IMR-90 (cell line): ENCODE data around the gene DDI2. TPM values are rescaled to one million over a fixed set of nuclear protein-coding genes. Genes with fewer than 3 reads are reported as not detected.

ENCODE experiments used
- ATAC-seq: fragments of 200-7000 bp; cut with Tn5 transposase; 2 replicates; pipeline ENCODE4 v1.9.1; 2020; ENCODE audit warnings: low read depth, mild to moderate bottlenecking, moderate library complexity
- BruUV-seq: library from RNA; stranded (reverse); fragments of 400-500 nt; replicated peaks from 2 replicates; lab custom pipeline; 2021; lab: Mats Ljungman, UMichigan
- CTCF ChIA-PET: fragments of 300-600 bp; formaldehyde crosslinking; extraction: SDS; loops from one replicate; lab custom pipeline; 2021; ENCODE audit warnings: antibody characterized with exemption; lab: Yijun Ruan, JAX
- POLR2A ChIA-PET: fragments of 300-600 bp; sonication (Branson Sonifier 250); formaldehyde crosslinking; loops from one replicate; lab custom pipeline; 2022; ENCODE audit warnings: antibody characterized with exemption; ENCODE audit not compliant: unreplicated experiment; lab: Charles Lee
- DNase-seq: peaks from one replicate; pipeline ENCODE4 v3.0.0; 2013
- H2AFZ ChIP-seq: replicated peaks from 2 replicates; pipeline ENCODE3; 2013; ENCODE audit warnings: low read length, mild to moderate bottlenecking; ENCODE audit not compliant: poor library complexity
- H2AK5ac ChIP-seq: 2 replicates; pipeline ENCODE4 v1.6.1; 2013; ENCODE audit warnings: low read depth, low read length, inconsistent platforms
- H2AK9ac ChIP-seq: replicated peaks from 2 replicates; pipeline ENCODE3; 2013; ENCODE audit warnings: mild to moderate bottlenecking, low read depth, low read length, moderate library complexity; ENCODE audit not compliant: poor library complexity
- H2BK120ac ChIP-seq: 2 replicates; pipeline ENCODE4 v1.6.1; 2013; ENCODE audit warnings: low read depth, low read length, inconsistent platforms
- H2BK15ac ChIP-seq: 3 replicates; pipeline ENCODE4 v1.6.1; 2013; ENCODE audit warnings: low read depth, low read length, inconsistent platforms
- H2BK20ac ChIP-seq: 2 replicates; pipeline ENCODE4 v1.6.1; 2013; ENCODE audit warnings: low read depth, mild to moderate bottlenecking, inconsistent platforms, low read length, moderate library complexity
- H2BK5ac ChIP-seq: 2 replicates; pipeline ENCODE4 v1.6.1; 2013; ENCODE audit warnings: mild to moderate bottlenecking, low read depth, low read length, inconsistent platforms; ENCODE audit not compliant: poor library complexity, severe bottlenecking
- H3K14ac ChIP-seq: replicated peaks from 2 replicates; pipeline ENCODE4 v1.6.1; 2013; ENCODE audit warnings: low read depth, low read length, inconsistent platforms
- H3K18ac ChIP-seq: 2 replicates; pipeline ENCODE4 v1.6.1; 2013; ENCODE audit warnings: low read depth, low read length, control low read depth
- H3K23ac ChIP-seq: 2 replicates; pipeline ENCODE4 v1.6.1; 2013; ENCODE audit warnings: low read depth, low read length, inconsistent platforms
- H3K27ac ChIP-seq: 2 replicates; pipeline ENCODE4 v1.5.1; 2013; ENCODE audit warnings: mild to moderate bottlenecking, control low read depth, low read length; ENCODE audit not compliant: insufficient read depth
- H3K27me3 ChIP-seq: 2 replicates; pipeline ENCODE4 v1.6.1; 2013; ENCODE audit warnings: low read length; ENCODE audit not compliant: control insufficient read depth, insufficient read depth
- H3K36me3 ChIP-seq: 2 replicates; pipeline ENCODE4 v1.6.1; 2013; ENCODE audit warnings: low read length, mixed read lengths; ENCODE audit not compliant: control insufficient read depth, insufficient read depth
- H3K4ac ChIP-seq: 2 replicates; pipeline ENCODE4 v1.6.1; 2013; ENCODE audit warnings: low read depth, low read length, inconsistent platforms
- H3K4me1 ChIP-seq: 2 replicates; pipeline ENCODE4 v1.6.1; 2013; ENCODE audit warnings: low read length, mixed read lengths; ENCODE audit not compliant: control insufficient read depth, insufficient read depth
- H3K4me2 ChIP-seq: 2 replicates; pipeline ENCODE4 v1.6.1; 2013; ENCODE audit warnings: low read depth, mild to moderate bottlenecking, control low read depth, low read length, moderate library complexity
- H3K4me3 ChIP-seq: 2 replicates; pipeline ENCODE4 v1.5.1; 2013; ENCODE audit warnings: low read depth, mild to moderate bottlenecking, control low read depth, low read length, moderate library complexity; ENCODE audit not compliant: insufficient read depth
- H3K56ac ChIP-seq: 2 replicates; pipeline ENCODE4 v1.6.1; 2013; ENCODE audit warnings: low read length, inconsistent platforms; ENCODE audit not compliant: insufficient read depth; ENCODE audit errors: extremely low read depth
- H3K79me1 ChIP-seq, 2 experiments: 2 replicates each; pipeline ENCODE4 v1.6.1; 2013; ENCODE audit warnings: low read length in 2 of 2, inconsistent platforms in 1 of 2, low read depth in 1 of 2
- H3K9ac ChIP-seq: 2 replicates; pipeline ENCODE4 v1.6.1; 2013; ENCODE audit warnings: low read depth, low read length, control low read depth
- H3K9me1 ChIP-seq: 2 replicates; pipeline ENCODE4 v1.6.1; 2013; ENCODE audit warnings: low read length, inconsistent platforms; ENCODE audit not compliant: insufficient read depth
- H3K9me3 ChIP-seq: 2 replicates; pipeline ENCODE4 v1.6.1; 2013; ENCODE audit warnings: low read length; ENCODE audit not compliant: control insufficient read depth, insufficient read depth
- H4K20me1 ChIP-seq: 2 replicates; pipeline ENCODE4 v1.6.1; 2013; ENCODE audit warnings: low read length, inconsistent platforms; ENCODE audit not compliant: insufficient read depth
- H4K5ac ChIP-seq: 2 replicates; pipeline ENCODE4 v1.6.1; 2013; ENCODE audit warnings: mild to moderate bottlenecking, low read depth, low read length, control low read depth
- H4K8ac ChIP-seq, 2 experiments: 2 replicates each; pipeline ENCODE4 v1.6.1; 2013; ENCODE audit warnings: low read depth in 2 of 2, low read length in 2 of 2, control low read depth in 1 of 2, inconsistent platforms in 1 of 2
- H4K91ac ChIP-seq: 2 replicates; pipeline ENCODE4 v1.6.1; 2013; ENCODE audit warnings: low read depth, low read length, inconsistent platforms; ENCODE audit not compliant: insufficient read depth
- BHLHE40 ChIP-seq: fragments of 150-350 bp; IDR thresholded peaks from 2 replicates; pipeline ENCODE4 v1.6.1; 2016; ENCODE audit warnings: mild to moderate bottlenecking, low read depth, low read length
- CEBPB ChIP-seq: IDR thresholded peaks from 2 replicates; pipeline ENCODE4 v1.6.1; 2012; ENCODE audit warnings: low read depth, low read length, improper control_type of control experiment
- CHD1 ChIP-seq: IDR thresholded peaks from 2 replicates; pipeline ENCODE4 v1.6.1; 2012; ENCODE audit warnings: low read depth, low read length, improper control_type of control experiment
- CTCF ChIP-seq: conservative IDR thresholded peaks from 2 replicates; pipeline ENCODE4 v1.5.1; 2012; ENCODE audit warnings: mild to moderate bottlenecking, low read depth, low read length, improper control_type of control experiment
- FOS ChIP-seq: fragments of 150-350 bp; IDR thresholded peaks from 2 replicates; pipeline ENCODE4 v1.6.1; 2016; ENCODE audit warnings: low read depth, low read length
- MAFK ChIP-seq: IDR thresholded peaks from 2 replicates; pipeline ENCODE4 v1.6.1; 2012; ENCODE audit warnings: low read depth, low read length, improper control_type of control experiment
- MAZ ChIP-seq: IDR thresholded peaks from 2 replicates; pipeline ENCODE4 v1.6.1; 2012; ENCODE audit warnings: low read depth, mild to moderate bottlenecking, low read length, improper control_type of control experiment, moderate library complexity, borderline replicate concordance
- MXI1 ChIP-seq: IDR thresholded peaks from 2 replicates; pipeline ENCODE4 v1.6.1; 2012; ENCODE audit warnings: low read depth, mild to moderate bottlenecking, low read length, moderate library complexity, borderline replicate concordance
- NFE2L2 ChIP-seq: fragments of 150-350 bp; IDR thresholded peaks from 2 replicates; pipeline ENCODE4 v1.6.1; 2016; ENCODE audit warnings: low read depth, mild to moderate bottlenecking, low read length
- POLR2A ChIP-seq: IDR thresholded peaks from 2 replicates; pipeline ENCODE4 v1.6.1; 2012; ENCODE audit warnings: mild to moderate bottlenecking, low read depth, low read length
- RAD21 ChIP-seq: IDR thresholded peaks from 2 replicates; pipeline ENCODE4 v1.6.1; 2012; ENCODE audit warnings: low read length, improper control_type of control experiment
- RCOR1 ChIP-seq: IDR thresholded peaks from 2 replicates; pipeline ENCODE4 v1.6.1; 2012; ENCODE audit warnings: mild to moderate bottlenecking, low read length, improper control_type of control experiment; ENCODE audit not compliant: insufficient replicate concordance
- RFX5 ChIP-seq: IDR thresholded peaks from 2 replicates; pipeline ENCODE4 v1.8.0; 2012; ENCODE audit warnings: low read depth, mild to moderate bottlenecking, low read length, moderate library complexity
- SMC3 ChIP-seq: fragments of 150-350 bp; IDR thresholded peaks from 2 replicates; pipeline ENCODE4 v1.6.1; 2016; ENCODE audit warnings: low read depth, mild to moderate bottlenecking, antibody characterized with exemption, low read length, moderate library complexity
- WGBS, 2 experiments: methylation state at CpG; one replicate each; pipeline versions ENCODE4 v1.1.5 to v1.1.7; 2013; ENCODE audit warnings: missing lambda C conversion rate in 2 of 2; ENCODE audit not compliant: insufficient read length in 1 of 2; ENCODE audit errors: extremely low coverage in 2 of 2; 5-methylcytosine and 5-hydroxymethylcytosine counted together
- dilution Hi-C: fragments of 300-500 bp; cut with HindIII; formaldehyde crosslinking; loops from one replicate; pipeline ENCODE4 v1.14.3; 2018; ENCODE audit warnings: low sequenced_read_pairs; ENCODE audit not compliant: unreplicated experiment
- in situ Hi-C: fragments of 300-500 bp; cut with MboI; formaldehyde crosslinking; loops from 3 replicates; pipeline ENCODE4 v1.14.3; 2019; ENCODE audit warnings: low sequenced_read_pairs, inconsistent platforms, mixed read lengths
- intact Hi-C: fragments of 100-400 bp; cut with micrococcal nuclease; formaldehyde crosslinking; loops from 2 replicates; pipeline ENCODE4 v1.10.0; 2022
- polyA plus RNA-seq, 3 experiments: library from polyadenylated mRNA; depleted of rRNA; stranded (reverse); fragments of >200 nt; gene quantifications; 2 replicates each; pipeline ENCODE4 v1.2.3, GENCODE V29; 2012; ENCODE audit warnings: low replicate concordance in 1 of 3
- total RNA-seq: library from RNA; depleted of rRNA; stranded (reverse); fragments of >200 nt; gene quantifications from 2 replicates; pipeline ENCODE4 v1.2.3, GENCODE V29; 2012
- TF ChIP-seq, protein P1 (sequence below): fragments of 150-350 bp; IDR thresholded peaks from 2 replicates; pipeline ENCODE4 v1.6.1; 2016; ENCODE audit warnings: low read depth, mild to moderate bottlenecking, low read length, moderate library complexity, borderline replicate concordance
- TF ChIP-seq, protein P2 (sequence below): fragments of 150-350 bp; IDR thresholded peaks from 2 replicates; pipeline ENCODE4 v1.6.1; 2017; ENCODE audit warnings: mild to moderate bottlenecking, antibody characterized with exemption, low read length, low read depth

The DDI2 gene
- total and polyA plus RNA-seq, 2 of the 4 experiments (the other 2 are of a cell fraction), result 6.0 to 13.4 TPM

- Histone ChIP-seq H3K79me1 (peaks cover 20 to 23% of the 10 kb centered on the region in 2 experiments; a peak in 3 of 4 replicates), H4K20me1 (no peaks in the 10 kb centered on the region; the same call in 1 of the 2 replicates), H2BK120ac (no peak overlapping the region), H2AK5ac (no peak overlapping the region), H3K4me3 (no peak overlapping the region), H2BK5ac (no peak overlapping the region), H4K91ac (no peak overlapping the region), H3K4me2 (no peak overlapping the region), H3K4me1 (no peaks in the 10 kb centered on the region), H4K5ac (no peak overlapping the region), H3K4ac (no peak overlapping the region), H2AFZ (no peak overlapping the region), H3K18ac (no peak overlapping the region), H3K36me3 (peaks cover 16% of the 10 kb centered on the region), H2BK20ac (no peak overlapping the region), H2BK15ac (no peak overlapping the region), H4K8ac (no peak overlapping the region), H3K9me1 (peaks cover 3% of the 10 kb centered on the region; the same call in 1 of the 2 replicates), H3K27ac (no peak overlapping the region), H3K9me3 (no peaks in the 10 kb centered on the region), H3K56ac (no peak overlapping the region), H3K9ac (no peak overlapping the region), H3K27me3 (no peaks in the 10 kb centered on the region), H3K23ac (no peak overlapping the region), H3K14ac (no peak overlapping the region), H2AK9ac (no peak overlapping the region)
- WGBS, 2 experiments, result 100% methylated on average over 2 of the region's 3 CpGs; no CpG with 5 or more reads in 1 of the 2 experiments
- no peak for TF ChIP-seq CHD1
- TF ChIP-seq RAD21, result no peak
- no peak for TF ChIP-seq CTCF
- no peak for TF ChIP-seq RCOR1
- no peak for TF ChIP-seq CEBPB
- TF ChIP-seq SMC3, result no peak
- TF ChIP-seq, protein P1, sequence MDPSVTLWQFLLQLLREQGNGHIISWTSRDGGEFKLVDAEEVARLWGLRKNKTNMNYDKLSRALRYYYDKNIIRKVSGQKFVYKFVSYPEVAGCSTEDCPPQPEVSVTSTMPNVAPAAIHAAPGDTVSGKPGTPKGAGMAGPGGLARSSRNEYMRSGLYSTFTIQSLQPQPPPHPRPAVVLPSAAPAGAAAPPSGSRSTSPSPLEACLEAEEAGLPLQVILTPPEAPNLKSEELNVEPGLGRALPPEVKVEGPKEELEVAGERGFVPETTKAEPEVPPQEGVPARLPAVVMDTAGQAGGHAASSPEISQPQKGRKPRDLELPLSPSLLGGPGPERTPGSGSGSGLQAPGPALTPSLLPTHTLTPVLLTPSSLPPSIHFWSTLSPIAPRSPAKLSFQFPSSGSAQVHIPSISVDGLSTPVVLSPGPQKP, result no peak
- no peak for TF ChIP-seq FOS
- no peak for TF ChIP-seq MXI1
- no peak for TF ChIP-seq POLR2A
- TF ChIP-seq MAZ, result no peak
- TF ChIP-seq BHLHE40, result no peak
- no peak for TF ChIP-seq MAFK
- TF ChIP-seq NFE2L2, result no peak
- TF ChIP-seq, protein P2, sequence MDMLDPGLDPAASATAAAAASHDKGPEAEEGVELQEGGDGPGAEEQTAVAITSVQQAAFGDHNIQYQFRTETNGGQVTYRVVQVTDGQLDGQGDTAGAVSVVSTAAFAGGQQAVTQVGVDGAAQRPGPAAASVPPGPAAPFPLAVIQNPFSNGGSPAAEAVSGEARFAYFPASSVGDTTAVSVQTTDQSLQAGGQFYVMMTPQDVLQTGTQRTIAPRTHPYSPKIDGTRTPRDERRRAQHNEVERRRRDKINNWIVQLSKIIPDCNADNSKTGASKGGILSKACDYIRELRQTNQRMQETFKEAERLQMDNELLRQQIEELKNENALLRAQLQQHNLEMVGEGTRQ, result no peak
- no peak for TF ChIP-seq RFX5
- in situ Hi-C loops (no loop called here), intact Hi-C loops (loop anchor here (5.0 kb wide), 1 partner anchor 33 kb away; no protein-coding TSS in a partner anchor), dilution Hi-C loops (no loop called here)
- BruUV-seq, result no TSS peak
- DNase-seq, result no peak
- no peak for ATAC-seq
- ChIA-PET CTCF (interaction anchor here (0.6 kb wide), 1 partner anchor 11 kb away, joined by 6 read pairs; no protein-coding TSS in a partner anchor), POLR2A (no interaction called here)
These were observed 42.9 kb downstream of the DDI2 start for GRCh38 chr1:15660151-15660550.
